ENCODE data around the gene TIMP4.

TIMP4 gene

GRCh38 chr3:12185172-12185710 is 26.5 kb upstream of the TIMP4 start:
- DNase-seq (ENCODE audit: low spot score), result no peak

GRCh38 chr3:12184541-12184940 is 25.8 kb upstream of the TIMP4 start:
- DNase-seq (ENCODE audit: low spot score), result no peak

- DNase-seq (ENCODE audit: low spot score), result no peak
These were observed 24.2 kb upstream of the TIMP4 start for GRCh38 chr3:12182687-12183441.

GRCh38 chr3:12181806-12182205 is 23.1 kb upstream of the TIMP4 start:
- no peak for DNase-seq (ENCODE audit: low spot score)

GRCh38 chr3:12181301-12181700 is 22.6 kb upstream of the TIMP4 start:
- no peak for DNase-seq (ENCODE audit: low spot score)

GRCh38 chr3:12180631-12181030 is 21.9 kb upstream of the TIMP4 start:
- DNase-seq (ENCODE audit: low spot score), result no peak

GRCh38 chr3:12180218-12180617 is 21.5 kb upstream of the TIMP4 start:
- peak; percentile 77 for DNase-seq (ENCODE audit: low spot score)

GRCh38 chr3:12179441-12179840 is 20.7 kb upstream of the TIMP4 start:
- DNase-seq (ENCODE audit: low spot score), result no peak

- DNase-seq (ENCODE audit: low spot score), result no peak
These were observed 19.5 kb upstream of the TIMP4 start for GRCh38 chr3:12178091-12178820.

- no peak for DNase-seq (ENCODE audit: low spot score)
These were observed 18.4 kb upstream of the TIMP4 start for GRCh38 chr3:12177126-12177525.

GRCh38 chr3:12175844-12176453 is 17.2 kb upstream of the TIMP4 start:
- peak; percentile 76 for DNase-seq (ENCODE audit: low spot score)

- peak; percentile 51 for DNase-seq (ENCODE audit: low spot score)
These were observed 16.5 kb upstream of the TIMP4 start for GRCh38 chr3:12175137-12175593.

- DNase-seq (ENCODE audit: low spot score), result no peak
These were observed 11.5 kb upstream of the TIMP4 start for GRCh38 chr3:12170207-12170606.

GRCh38 chr3:12165909-12166308 is 7.2 kb upstream of the TIMP4 start:
- DNase-seq (ENCODE audit: low spot score), result no peak

GRCh38 chr3:12159227-12159601 is 502 bp upstream of the TIMP4 start:
- DNase-seq (ENCODE audit: low spot score), result peak; percentile 47

GRCh38 chr3:12157026-12157425 is 1.7 kb downstream of the TIMP4 start:
- peak; percentile 75 for DNase-seq (ENCODE audit: low spot score)

GRCh38 chr3:12155828-12156227 is 2.9 kb downstream of the TIMP4 start:
- DNase-seq (ENCODE audit: low spot score), result no peak

- no peak for DNase-seq (ENCODE audit: low spot score)
These were observed 3.4 kb downstream of the TIMP4 start for GRCh38 chr3:12155264-12155663.

- DNase-seq (ENCODE audit: low spot score), result no peak
These were observed 4.6 kb downstream of the TIMP4 start for GRCh38 chr3:12154151-12154550.

GRCh38 chr3:12150112-12150511 is 8.6 kb downstream of the TIMP4 start:
- no peak for DNase-seq (ENCODE audit: low spot score)

- DNase-seq (ENCODE audit: low spot score), result no peak
These were observed 9.7 kb downstream of the TIMP4 start for GRCh38 chr3:12149029-12149428.

- no peak for DNase-seq (ENCODE audit: low spot score)
These were observed 10.3 kb downstream of the TIMP4 start for GRCh38 chr3:12148183-12148940.
